Measurements from ENCODE around the gene LRP1. TPM values are rescaled to one million over a fixed set of nuclear protein-coding genes. Genes with fewer than 3 reads are reported as not detected.
A peak's percentile ranks its signal among the peaks of the same experiment; 100 is the strongest.

Gene LRP1
- total and polyA plus RNA-seq, 2 experiments from 2014 or later, result 26.6 to 145 TPM

DNA sequence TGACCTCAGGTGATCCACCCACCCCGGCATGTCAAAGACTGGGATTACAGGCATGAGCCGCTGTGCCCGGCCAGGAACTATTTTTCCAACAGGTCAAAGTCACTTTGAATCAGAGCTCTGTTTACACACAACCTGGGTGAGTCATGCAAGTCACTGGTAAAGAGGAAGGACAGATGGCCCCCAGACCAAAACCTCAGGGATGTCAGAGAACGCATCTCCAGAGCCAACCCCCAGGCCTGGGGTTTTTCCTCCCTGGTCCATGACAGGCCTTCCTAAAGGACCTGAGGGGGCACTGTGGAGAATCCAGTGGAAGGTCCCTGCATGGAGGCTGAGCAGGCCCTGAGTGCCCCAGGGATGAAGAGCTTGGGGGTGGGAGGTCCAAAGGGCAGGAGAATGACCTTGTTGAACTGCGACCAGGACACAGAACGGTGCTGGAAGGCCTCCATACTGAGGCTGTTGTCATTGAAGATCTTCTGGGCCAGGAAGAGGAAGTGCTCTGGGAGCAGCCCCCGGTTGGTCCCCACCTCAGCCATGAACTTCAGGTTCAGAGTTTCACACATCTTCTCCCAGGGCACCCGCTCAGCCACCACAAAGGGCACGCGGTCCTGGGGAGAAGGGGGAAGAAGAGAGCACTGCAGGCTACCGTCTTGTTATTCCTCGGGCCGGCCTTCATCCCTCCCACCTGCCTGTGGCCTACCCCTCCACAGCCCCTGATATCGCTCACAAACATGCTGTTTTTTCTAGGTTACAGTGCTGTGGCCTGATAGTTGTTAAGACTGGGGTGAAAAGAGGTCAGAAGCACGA lies 26.2 kb upstream of the LRP1 start:
- H3K4me2 ChIP-seq, result no peak overlapping the region
- H3K79me2 ChIP-seq (replicated peaks; ENCODE audit: insufficient read depth), result no peaks in the 10 kb centered on the region
- Mint-ChIP-seq H3K36me3 (ENCODE audit: low read depth) (peaks cover 33% of the 10 kb centered on the region), H3K27ac (no peak overlapping the region), H3K9me3 (no peaks in the 10 kb centered on the region), H3K4me1 (no peaks in the 10 kb centered on the region), H3K4me3 (no peak overlapping the region), H3K27me3 (ENCODE audit: insufficient read depth, low read depth, poor library complexity) (peaks cover 3% of the 10 kb centered on the region)
- H2AFZ ChIP-seq, result no peak overlapping the region
- TF ChIP-seq EZH2phosphoT487 (IDR thresholded peaks at IDR 0.05; ENCODE audit: unreplicated experiment) (no peak), NANOG (IDR thresholded peaks at IDR 0.05; ENCODE audit: borderline replicate concordance) (no peak), ZNF114 (CRISPR knock-in tag; IDR thresholded peaks at IDR 0.05) (no peak), POLR2AphosphoS5 (IDR thresholded peaks at IDR 0.05; ENCODE audit: low read depth) (no peak), STAT1 (IDR thresholded peaks at IDR 0.05; ENCODE audit: unreplicated experiment) (no peak), CREB1 (CRISPR knock-in tag; IDR thresholded peaks at IDR 0.05; ENCODE audit: low read depth) (no peak), ZNF331 (CRISPR knock-in tag; IDR thresholded peaks at IDR 0.05; ENCODE audit: low read depth) (no peak), JUNB (IDR thresholded peaks at IDR 0.05; ENCODE audit: unreplicated experiment) (no peak), EZH2 (IDR thresholded peaks at IDR 0.05; ENCODE audit: low read depth, unreplicated experiment) (no peak)
- TF ChIP-seq, protein P1, sequence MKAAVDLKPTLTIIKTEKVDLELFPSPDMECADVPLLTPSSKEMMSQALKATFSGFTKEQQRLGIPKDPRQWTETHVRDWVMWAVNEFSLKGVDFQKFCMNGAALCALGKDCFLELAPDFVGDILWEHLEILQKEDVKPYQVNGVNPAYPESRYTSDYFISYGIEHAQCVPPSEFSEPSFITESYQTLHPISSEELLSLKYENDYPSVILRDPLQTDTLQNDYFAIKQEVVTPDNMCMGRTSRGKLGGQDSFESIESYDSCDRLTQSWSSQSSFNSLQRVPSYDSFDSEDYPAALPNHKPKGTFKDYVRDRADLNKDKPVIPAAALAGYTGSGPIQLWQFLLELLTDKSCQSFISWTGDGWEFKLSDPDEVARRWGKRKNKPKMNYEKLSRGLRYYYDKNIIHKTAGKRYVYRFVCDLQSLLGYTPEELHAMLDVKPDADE (IDR thresholded peaks at IDR 0.05), result no peak
- TF ChIP-seq, protein P2, sequence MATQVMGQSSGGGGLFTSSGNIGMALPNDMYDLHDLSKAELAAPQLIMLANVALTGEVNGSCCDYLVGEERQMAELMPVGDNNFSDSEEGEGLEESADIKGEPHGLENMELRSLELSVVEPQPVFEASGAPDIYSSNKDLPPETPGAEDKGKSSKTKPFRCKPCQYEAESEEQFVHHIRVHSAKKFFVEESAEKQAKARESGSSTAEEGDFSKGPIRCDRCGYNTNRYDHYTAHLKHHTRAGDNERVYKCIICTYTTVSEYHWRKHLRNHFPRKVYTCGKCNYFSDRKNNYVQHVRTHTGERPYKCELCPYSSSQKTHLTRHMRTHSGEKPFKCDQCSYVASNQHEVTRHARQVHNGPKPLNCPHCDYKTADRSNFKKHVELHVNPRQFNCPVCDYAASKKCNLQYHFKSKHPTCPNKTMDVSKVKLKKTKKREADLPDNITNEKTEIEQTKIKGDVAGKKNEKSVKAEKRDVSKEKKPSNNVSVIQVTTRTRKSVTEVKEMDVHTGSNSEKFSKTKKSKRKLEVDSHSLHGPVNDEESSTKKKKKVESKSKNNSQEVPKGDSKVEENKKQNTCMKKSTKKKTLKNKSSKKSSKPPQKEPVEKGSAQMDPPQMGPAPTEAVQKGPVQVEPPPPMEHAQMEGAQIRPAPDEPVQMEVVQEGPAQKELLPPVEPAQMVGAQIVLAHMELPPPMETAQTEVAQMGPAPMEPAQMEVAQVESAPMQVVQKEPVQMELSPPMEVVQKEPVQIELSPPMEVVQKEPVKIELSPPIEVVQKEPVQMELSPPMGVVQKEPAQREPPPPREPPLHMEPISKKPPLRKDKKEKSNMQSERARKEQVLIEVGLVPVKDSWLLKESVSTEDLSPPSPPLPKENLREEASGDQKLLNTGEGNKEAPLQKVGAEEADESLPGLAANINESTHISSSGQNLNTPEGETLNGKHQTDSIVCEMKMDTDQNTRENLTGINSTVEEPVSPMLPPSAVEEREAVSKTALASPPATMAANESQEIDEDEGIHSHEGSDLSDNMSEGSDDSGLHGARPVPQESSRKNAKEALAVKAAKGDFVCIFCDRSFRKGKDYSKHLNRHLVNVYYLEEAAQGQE (IDR thresholded peaks at IDR 0.05; ENCODE audit: unreplicated experiment), result no peak
- TF ChIP-seq, protein P3, sequence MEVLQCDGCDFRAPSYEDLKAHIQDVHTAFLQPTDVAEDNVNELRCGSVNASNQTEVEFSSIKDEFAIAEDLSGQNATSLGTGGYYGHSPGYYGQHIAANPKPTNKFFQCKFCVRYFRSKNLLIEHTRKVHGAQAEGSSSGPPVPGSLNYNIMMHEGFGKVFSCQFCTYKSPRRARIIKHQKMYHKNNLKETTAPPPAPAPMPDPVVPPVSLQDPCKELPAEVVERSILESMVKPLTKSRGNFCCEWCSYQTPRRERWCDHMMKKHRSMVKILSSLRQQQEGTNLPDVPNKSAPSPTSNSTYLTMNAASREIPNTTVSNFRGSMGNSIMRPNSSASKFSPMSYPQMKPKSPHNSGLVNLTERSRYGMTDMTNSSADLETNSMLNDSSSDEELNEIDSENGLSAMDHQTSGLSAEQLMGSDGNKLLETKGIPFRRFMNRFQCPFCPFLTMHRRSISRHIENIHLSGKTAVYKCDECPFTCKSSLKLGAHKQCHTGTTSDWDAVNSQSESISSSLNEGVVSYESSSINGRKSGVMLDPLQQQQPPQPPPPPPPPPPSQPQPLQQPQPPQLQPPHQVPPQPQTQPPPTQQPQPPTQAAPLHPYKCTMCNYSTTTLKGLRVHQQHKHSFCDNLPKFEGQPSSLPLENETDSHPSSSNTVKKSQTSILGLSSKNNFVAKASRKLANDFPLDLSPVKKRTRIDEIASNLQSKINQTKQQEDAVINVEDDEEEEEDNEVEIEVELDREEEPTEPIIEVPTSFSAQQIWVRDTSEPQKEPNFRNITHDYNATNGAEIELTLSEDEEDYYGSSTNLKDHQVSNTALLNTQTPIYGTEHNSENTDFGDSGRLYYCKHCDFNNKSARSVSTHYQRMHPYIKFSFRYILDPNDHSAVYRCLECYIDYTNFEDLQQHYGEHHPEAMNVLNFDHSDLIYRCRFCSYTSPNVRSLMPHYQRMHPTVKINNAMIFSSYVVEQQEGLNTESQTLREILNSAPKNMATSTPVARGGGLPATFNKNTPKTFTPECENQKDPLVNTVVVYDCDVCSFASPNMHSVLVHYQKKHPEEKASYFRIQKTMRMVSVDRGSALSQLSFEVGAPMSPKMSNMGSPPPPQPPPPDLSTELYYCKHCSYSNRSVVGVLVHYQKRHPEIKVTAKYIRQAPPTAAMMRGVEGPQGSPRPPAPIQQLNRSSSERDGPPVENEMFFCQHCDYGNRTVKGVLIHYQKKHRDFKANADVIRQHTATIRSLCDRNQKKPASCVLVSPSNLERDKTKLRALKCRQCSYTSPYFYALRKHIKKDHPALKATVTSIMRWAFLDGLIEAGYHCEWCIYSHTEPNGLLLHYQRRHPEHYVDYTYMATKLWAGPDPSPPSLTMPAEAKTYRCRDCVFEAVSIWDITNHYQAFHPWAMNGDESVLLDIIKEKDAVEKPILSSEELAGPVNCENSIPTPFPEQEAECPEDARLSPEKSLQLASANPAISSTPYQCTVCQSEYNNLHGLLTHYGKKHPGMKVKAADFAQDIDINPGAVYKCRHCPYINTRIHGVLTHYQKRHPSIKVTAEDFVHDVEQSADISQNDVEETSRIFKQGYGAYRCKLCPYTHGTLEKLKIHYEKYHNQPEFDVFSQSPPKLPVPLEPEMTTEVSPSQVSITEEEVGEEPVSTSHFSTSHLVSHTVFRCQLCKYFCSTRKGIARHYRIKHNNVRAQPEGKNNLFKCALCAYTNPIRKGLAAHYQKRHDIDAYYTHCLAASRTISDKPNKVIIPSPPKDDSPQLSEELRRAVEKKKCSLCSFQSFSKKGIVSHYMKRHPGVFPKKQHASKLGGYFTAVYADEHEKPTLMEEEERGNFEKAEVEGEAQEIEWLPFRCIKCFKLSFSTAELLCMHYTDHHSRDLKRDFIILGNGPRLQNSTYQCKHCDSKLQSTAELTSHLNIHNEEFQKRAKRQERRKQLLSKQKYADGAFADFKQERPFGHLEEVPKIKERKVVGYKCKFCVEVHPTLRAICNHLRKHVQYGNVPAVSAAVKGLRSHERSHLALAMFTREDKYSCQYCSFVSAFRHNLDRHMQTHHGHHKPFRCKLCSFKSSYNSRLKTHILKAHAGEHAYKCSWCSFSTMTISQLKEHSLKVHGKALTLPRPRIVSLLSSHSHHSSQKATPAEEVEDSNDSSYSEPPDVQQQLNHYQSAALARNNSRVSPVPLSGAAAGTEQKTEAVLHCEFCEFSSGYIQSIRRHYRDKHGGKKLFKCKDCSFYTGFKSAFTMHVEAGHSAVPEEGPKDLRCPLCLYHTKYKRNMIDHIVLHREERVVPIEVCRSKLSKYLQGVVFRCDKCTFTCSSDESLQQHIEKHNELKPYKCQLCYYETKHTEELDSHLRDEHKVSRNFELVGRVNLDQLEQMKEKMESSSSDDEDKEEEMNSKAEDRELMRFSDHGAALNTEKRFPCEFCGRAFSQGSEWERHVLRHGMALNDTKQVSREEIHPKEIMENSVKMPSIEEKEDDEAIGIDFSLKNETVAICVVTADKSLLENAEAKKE (CRISPR knock-in tag; IDR thresholded peaks at IDR 0.05), result no peak
- TF ChIP-seq, protein P4, sequence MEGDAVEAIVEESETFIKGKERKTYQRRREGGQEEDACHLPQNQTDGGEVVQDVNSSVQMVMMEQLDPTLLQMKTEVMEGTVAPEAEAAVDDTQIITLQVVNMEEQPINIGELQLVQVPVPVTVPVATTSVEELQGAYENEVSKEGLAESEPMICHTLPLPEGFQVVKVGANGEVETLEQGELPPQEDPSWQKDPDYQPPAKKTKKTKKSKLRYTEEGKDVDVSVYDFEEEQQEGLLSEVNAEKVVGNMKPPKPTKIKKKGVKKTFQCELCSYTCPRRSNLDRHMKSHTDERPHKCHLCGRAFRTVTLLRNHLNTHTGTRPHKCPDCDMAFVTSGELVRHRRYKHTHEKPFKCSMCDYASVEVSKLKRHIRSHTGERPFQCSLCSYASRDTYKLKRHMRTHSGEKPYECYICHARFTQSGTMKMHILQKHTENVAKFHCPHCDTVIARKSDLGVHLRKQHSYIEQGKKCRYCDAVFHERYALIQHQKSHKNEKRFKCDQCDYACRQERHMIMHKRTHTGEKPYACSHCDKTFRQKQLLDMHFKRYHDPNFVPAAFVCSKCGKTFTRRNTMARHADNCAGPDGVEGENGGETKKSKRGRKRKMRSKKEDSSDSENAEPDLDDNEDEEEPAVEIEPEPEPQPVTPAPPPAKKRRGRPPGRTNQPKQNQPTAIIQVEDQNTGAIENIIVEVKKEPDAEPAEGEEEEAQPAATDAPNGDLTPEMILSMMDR (conservative IDR thresholded peaks at IDR 0.05; ENCODE audit: low read depth in 2 of 2), result no peak
- H3F3A ChIP-seq (replicated peaks; ENCODE audit: low read depth), result no peaks in the 10 kb centered on the region
- H3K4me3 ChIP-seq, result no peak overlapping the region
- no peaks in the 10 kb centered on the region for H4K20me1 ChIP-seq (replicated peaks; ENCODE audit: insufficient read depth)
- H3K9me2 ChIP-seq (ENCODE audit: insufficient read depth), result no peaks in the 10 kb centered on the region
- no peaks in the 10 kb centered on the region for H3K36me3 ChIP-seq (ENCODE audit: insufficient read depth)
- no peaks in the 10 kb centered on the region for H3K4me1 ChIP-seq (ENCODE audit: insufficient read depth)
- no peak overlapping the region for H3K27ac ChIP-seq (ENCODE audit: low read depth)
- no peak for DNase-seq (ENCODE audit: low spot score)
- H3K27me3 ChIP-seq (ENCODE audit: insufficient read depth), result no peaks in the 10 kb centered on the region
- ATAC-seq, result peak; percentile 28; the same call in 2 of the 3 replicates
